GM12878 (cell line): Measurements from ENCODE around the gene SLC66A3. TPM values are rescaled to one million over a fixed set of nuclear protein-coding genes. Genes with fewer than 3 reads are reported as not detected.

ENCODE experiments used
- ATF3 ChIP-seq: IDR thresholded peaks from 2 replicates; pipeline ENCODE4 v1.6.1; 2011; ENCODE audit warnings: low read depth, mild to moderate bottlenecking, low read length, moderate library complexity, borderline replicate concordance; ENCODE audit errors: extremely low read depth
- CHD2 ChIP-seq: IDR thresholded peaks from 2 replicates; pipeline ENCODE4 v1.6.1; 2011; ENCODE audit warnings: low read depth, low read length, improper control_type of control experiment, borderline replicate concordance
- EGR1 ChIP-seq, 2 experiments: IDR thresholded peaks; 1 replicate in 1 of 2; 2 replicates in 1 of 2; pipeline ENCODE4 v1.6.1; 2011 to 2012; ENCODE audit warnings: low read depth in 2 of 2, low read length in 2 of 2, borderline replicate concordance in 1 of 2, mild to moderate bottlenecking in 1 of 2, moderate library complexity in 1 of 2
- HDAC6 ChIP-seq: fragments of 200-600 bp; sonication (generic); IDR thresholded peaks from one replicate; pipeline ENCODE4 v1.8.0; 2017; ENCODE audit warnings: antibody characterized with exemption; ENCODE audit not compliant: unreplicated experiment
- NFYB ChIP-seq: IDR thresholded peaks from 2 replicates; pipeline ENCODE4 v1.6.1; 2011; ENCODE audit warnings: low read depth, mild to moderate bottlenecking, low read length, improper control_type of control experiment, moderate library complexity; ENCODE audit not compliant: insufficient read depth
- TCF3 ChIP-seq: IDR thresholded peaks from 2 replicates; pipeline ENCODE4 v1.6.1; 2012; ENCODE audit warnings: low read depth, mild to moderate bottlenecking, low read length, borderline replicate concordance; ENCODE audit not compliant: insufficient read depth
- ZBED1 ChIP-seq: IDR thresholded peaks from 2 replicates; pipeline ENCODE4 v1.6.1; 2016; ENCODE audit warnings: borderline replicate concordance
- ZNF592 ChIP-seq: fragments of 450-650 bp; IDR thresholded peaks from 2 replicates; pipeline ENCODE4 v1.6.1; 2017; ENCODE audit warnings: mild to moderate bottlenecking, moderate library complexity
- polyA plus RNA-seq, 11 experiments: library from polyadenylated mRNA; depleted of rRNA in 4 of 11; unstranded in 6 of 11; stranded (reverse) in 5 of 11; fragments of >200 nt; fragmentation: Nextera tagmentation in 4 of 11; fragmentation: Illumina TruSeq in 1 of 11; extraction: Ambion mirVana in 4 of 11; extraction: Trizol in 1 of 11; gene quantifications; 1 replicate in 1 of 11; 2 replicates in 10 of 11; pipeline versions ENCODE4 v1.2.1 to v1.2.3, GENCODE V29; 2011 to 2016; ENCODE audit warnings: inconsistent platforms in 2 of 11, missing spikeins in 2 of 11, low read depth in 1 of 11
- total RNA-seq, 4 experiments: library from RNA; depleted of rRNA in 3 of 4; stranded (reverse); fragments of >200 nt in 3 of 4; fragmentation: Illumina TruSeq in 1 of 4; extraction: Trizol in 1 of 4; gene quantifications; 2 replicates each; pipeline versions ENCODE4 v1.2.1 to v1.2.3, GENCODE V29; 2013 to 2021
- TF ChIP-seq, protein P1 (sequence below): fragments of 150-350 bp; IDR thresholded peaks from 2 replicates; pipeline ENCODE4 v1.6.1; 2016; ENCODE audit warnings: low read depth, low read length
- TF ChIP-seq, protein P2 (sequence below): fragments of 150-350 bp; IDR thresholded peaks from 2 replicates; pipeline ENCODE4 v1.6.1; 2014; ENCODE audit warnings: mild to moderate bottlenecking, low read depth, low read length
- TF ChIP-seq, protein P3 (sequence below): fragments of 450-650 bp; IDR thresholded peaks from 2 replicates; pipeline ENCODE4 v1.6.1; 2017; ENCODE audit warnings: mild to moderate bottlenecking
- TF ChIP-seq, protein P4 (sequence below): fragments of 450-650 bp; IDR thresholded peaks from 2 replicates; pipeline ENCODE4 v1.6.1; 2018; ENCODE audit warnings: borderline replicate concordance, mild to moderate bottlenecking; ENCODE audit not compliant: partially characterized antibody

Gene SLC66A3
- total and polyA plus RNA-seq, 10 of the 15 experiments (the other 5 are each of a cell fraction or from before 2014, with no cell fraction given) = 1.4 to 14.2 (median 6.4) TPM

DNA sequence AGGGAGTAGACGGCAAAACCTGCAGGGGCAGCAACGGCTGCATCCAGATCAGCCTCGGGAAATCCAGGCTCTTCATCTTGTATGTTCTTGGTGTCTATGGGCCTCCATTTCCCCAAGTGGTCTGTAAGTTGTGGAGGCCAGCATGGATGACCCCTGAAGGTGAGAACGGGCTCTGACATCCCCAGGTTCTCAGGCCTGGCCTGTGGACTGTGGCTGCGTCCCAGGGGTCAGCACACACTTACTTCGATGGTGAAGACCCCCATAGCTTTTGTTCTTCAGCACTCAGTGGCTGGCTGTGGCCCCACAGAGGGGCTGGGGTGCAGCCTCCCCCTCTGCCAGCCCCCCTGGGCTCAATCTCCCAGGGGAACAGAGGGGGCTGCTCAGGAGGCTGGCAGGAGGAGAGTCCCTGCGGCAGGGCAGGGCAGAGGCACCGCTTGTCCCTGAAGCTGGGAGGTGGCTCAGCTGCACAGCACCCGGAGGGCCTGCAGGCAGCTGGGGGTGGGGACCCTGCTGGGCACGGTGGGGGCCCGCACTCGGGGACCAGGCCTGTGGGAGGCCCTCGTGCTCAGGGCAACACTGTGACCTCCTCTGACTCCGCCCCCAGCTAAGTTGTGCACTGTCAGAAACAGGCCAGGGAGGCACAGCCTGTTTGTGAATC, 3.8 kb downstream of the SLC66A3 start (continued):
- TF ChIP-seq, protein P1, sequence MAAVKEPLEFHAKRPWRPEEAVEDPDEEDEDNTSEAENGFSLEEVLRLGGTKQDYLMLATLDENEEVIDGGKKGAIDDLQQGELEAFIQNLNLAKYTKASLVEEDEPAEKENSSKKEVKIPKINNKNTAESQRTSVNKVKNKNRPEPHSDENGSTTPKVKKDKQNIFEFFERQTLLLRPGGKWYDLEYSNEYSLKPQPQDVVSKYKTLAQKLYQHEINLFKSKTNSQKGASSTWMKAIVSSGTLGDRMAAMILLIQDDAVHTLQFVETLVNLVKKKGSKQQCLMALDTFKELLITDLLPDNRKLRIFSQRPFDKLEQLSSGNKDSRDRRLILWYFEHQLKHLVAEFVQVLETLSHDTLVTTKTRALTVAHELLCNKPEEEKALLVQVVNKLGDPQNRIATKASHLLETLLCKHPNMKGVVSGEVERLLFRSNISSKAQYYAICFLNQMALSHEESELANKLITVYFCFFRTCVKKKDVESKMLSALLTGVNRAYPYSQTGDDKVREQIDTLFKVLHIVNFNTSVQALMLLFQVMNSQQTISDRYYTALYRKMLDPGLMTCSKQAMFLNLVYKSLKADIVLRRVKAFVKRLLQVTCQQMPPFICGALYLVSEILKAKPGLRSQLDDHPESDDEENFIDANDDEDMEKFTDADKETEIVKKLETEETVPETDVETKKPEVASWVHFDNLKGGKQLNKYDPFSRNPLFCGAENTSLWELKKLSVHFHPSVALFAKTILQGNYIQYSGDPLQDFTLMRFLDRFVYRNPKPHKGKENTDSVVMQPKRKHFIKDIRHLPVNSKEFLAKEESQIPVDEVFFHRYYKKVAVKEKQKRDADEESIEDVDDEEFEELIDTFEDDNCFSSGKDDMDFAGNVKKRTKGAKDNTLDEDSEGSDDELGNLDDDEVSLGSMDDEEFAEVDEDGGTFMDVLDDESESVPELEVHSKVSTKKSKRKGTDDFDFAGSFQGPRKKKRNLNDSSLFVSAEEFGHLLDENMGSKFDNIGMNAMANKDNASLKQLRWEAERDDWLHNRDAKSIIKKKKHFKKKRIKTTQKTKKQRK = no peak
- TF ChIP-seq ZNF592 (no peak), TCF3 (no peak), HDAC6 (no peak), EGR1 (IDR thresholded peaks at IDR 0.05; ENCODE audit: borderline replicate concordance in 1 of 2, low read depth in 2 of 2, low read length in 2 of 2) (no peak), CHD2 (no peak), ATF3 (no peak), ZBED1 (no peak), NFYB (no peak)
- TF ChIP-seq, protein P2, sequence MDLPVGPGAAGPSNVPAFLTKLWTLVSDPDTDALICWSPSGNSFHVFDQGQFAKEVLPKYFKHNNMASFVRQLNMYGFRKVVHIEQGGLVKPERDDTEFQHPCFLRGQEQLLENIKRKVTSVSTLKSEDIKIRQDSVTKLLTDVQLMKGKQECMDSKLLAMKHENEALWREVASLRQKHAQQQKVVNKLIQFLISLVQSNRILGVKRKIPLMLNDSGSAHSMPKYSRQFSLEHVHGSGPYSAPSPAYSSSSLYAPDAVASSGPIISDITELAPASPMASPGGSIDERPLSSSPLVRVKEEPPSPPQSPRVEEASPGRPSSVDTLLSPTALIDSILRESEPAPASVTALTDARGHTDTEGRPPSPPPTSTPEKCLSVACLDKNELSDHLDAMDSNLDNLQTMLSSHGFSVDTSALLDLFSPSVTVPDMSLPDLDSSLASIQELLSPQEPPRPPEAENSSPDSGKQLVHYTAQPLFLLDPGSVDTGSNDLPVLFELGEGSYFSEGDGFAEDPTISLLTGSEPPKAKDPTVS = no peak
- TF ChIP-seq, protein P3, sequence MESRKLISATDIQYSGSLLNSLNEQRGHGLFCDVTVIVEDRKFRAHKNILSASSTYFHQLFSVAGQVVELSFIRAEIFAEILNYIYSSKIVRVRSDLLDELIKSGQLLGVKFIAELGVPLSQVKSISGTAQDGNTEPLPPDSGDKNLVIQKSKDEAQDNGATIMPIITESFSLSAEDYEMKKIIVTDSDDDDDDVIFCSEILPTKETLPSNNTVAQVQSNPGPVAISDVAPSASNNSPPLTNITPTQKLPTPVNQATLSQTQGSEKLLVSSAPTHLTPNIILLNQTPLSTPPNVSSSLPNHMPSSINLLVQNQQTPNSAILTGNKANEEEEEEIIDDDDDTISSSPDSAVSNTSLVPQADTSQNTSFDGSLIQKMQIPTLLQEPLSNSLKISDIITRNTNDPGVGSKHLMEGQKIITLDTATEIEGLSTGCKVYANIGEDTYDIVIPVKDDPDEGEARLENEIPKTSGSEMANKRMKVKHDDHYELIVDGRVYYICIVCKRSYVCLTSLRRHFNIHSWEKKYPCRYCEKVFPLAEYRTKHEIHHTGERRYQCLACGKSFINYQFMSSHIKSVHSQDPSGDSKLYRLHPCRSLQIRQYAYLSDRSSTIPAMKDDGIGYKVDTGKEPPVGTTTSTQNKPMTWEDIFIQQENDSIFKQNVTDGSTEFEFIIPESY = no peak
- TF ChIP-seq, protein P4, sequence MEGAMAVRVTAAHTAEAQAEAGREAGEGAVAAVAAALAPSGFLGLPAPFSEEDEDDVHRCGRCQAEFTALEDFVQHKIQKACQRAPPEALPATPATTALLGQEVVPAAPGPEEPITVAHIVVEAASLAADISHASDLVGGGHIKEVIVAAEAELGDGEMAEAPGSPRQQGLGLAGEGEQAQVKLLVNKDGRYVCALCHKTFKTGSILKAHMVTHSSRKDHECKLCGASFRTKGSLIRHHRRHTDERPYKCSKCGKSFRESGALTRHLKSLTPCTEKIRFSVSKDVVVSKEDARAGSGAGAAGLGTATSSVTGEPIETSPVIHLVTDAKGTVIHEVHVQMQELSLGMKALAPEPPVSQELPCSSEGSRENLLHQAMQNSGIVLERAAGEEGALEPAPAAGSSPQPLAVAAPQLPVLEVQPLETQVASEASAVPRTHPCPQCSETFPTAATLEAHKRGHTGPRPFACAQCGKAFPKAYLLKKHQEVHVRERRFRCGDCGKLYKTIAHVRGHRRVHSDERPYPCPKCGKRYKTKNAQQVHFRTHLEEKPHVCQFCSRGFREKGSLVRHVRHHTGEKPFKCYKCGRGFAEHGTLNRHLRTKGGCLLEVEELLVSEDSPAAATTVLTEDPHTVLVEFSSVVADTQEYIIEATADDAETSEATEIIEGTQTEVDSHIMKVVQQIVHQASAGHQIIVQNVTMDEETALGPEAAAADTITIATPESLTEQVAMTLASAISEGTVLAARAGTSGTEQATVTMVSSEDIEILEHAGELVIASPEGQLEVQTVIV = no peak
